A549 (cell line): ENCODE results near the gene CD27. TPM values are rescaled to one million over a fixed set of nuclear protein-coding genes. Genes with fewer than 3 reads are reported as not detected.
"Not testable (repeated sequence)": the region's sequence is repeated elsewhere in the genome, so short reads cannot be mapped to it uniquely, and the experiment has no call there.

Experiments used
- ATAC-seq, 2 experiments: fragments of 200-7000 bp in 1 of 2; fragments of >200 bp in 1 of 2; cut with Nextera tagmentation in 1 of 2; cut with Tn5 transposase in 1 of 2; 3 replicates each; pipeline versions ENCODE4 v1.8.0 to v1.9.1; 2018 to 2020; ENCODE audit warnings: mild to moderate bottlenecking in 1 of 2, moderate library complexity in 1 of 2
- CTCF ChIA-PET: fragments of 300-600 bp; sonication (Branson Sonifier 250); formaldehyde crosslinking; extraction: SDS; loops from one replicate; lab custom pipeline; 2021; ENCODE audit warnings: antibody characterized with exemption, inconsistent platforms; lab: Yijun Ruan, JAX
- POLR2A ChIA-PET: fragments of 350-600 bp; formaldehyde crosslinking; extraction: SDS; loops from one replicate; lab custom pipeline; 2021; ENCODE audit warnings: antibody characterized with exemption, inconsistent platforms; lab: Yijun Ruan, JAX
- DNase-seq, 2 experiments: peaks; one replicate each; pipeline versions ENCODE4 v3.0.0 to v3.0.0-alpha.2; 2011 to 2016; ENCODE audit warnings: low read depth in 1 of 2, low spot score in 1 of 2
- FAIRE-seq: peaks from 2 replicates; lab custom pipeline; 2011; peaks lifted over from hg19 to GRCh38; lab: Jason Lieb, UNC
- H3K27ac ChIP-seq, 2 experiments: fragments of >200 bp; sonication (Bioruptor Twin); formaldehyde crosslinking; 3 replicates each; pipeline ENCODE4 v1.5.1; 2016 to 2017
- H3K4me1 ChIP-seq: fragments of >200 bp; sonication (Bioruptor Twin); formaldehyde crosslinking; 3 replicates; pipeline ENCODE4 v1.6.1; 2016
- H3K4me2 ChIP-seq: fragments of >200 bp; sonication (Bioruptor Twin); formaldehyde crosslinking; 3 replicates; pipeline ENCODE4 v1.6.1; 2016
- H3K4me3 ChIP-seq: fragments of >200 bp; sonication (Bioruptor Twin); formaldehyde crosslinking; 3 replicates; pipeline ENCODE4 v1.5.1; 2016
- H3K9me3 ChIP-seq: fragments of >200 bp; sonication (Bioruptor Twin); formaldehyde crosslinking; 3 replicates; pipeline ENCODE4 v1.6.1; 2016
- CBX2 ChIP-seq: fragments of 200-600 bp; sonication (generic); IDR thresholded peaks from 2 replicates; pipeline ENCODE4 v1.6.1; 2016; ENCODE audit warnings: low read depth, mild to moderate bottlenecking, borderline replicate concordance
- EHMT2 ChIP-seq: fragments of 200-600 bp; sonication (generic); IDR thresholded peaks from 2 replicates; pipeline ENCODE4 v1.6.1; 2016; ENCODE audit warnings: antibody characterized with exemption, low read depth, mild to moderate bottlenecking, moderate library complexity
- EP300 ChIP-seq, 2 experiments: fragments of >200 bp; sonication (Bioruptor Twin); formaldehyde crosslinking; IDR thresholded peaks; 2 replicates in 1 of 2; 3 replicates in 1 of 2; pipeline ENCODE4 v1.6.1; 2016 to 2017
- ESRRA ChIP-seq: fragments of 150-350 bp; IDR thresholded peaks from 2 replicates; pipeline ENCODE4 v1.6.1; 2014; ENCODE audit warnings: mild to moderate bottlenecking, low read length, borderline replicate concordance
- HES2 ChIP-seq: fragments of >200 bp; sonication (Bioruptor Twin); formaldehyde crosslinking; IDR thresholded peaks from 2 replicates; pipeline ENCODE4 v1.6.1; 2016
- HOXA7 ChIP-seq: fragments of 250-450 bp; sonication (Bioruptor Pico); IDR thresholded peaks from 2 replicates; pipeline ENCODE4 v1.5.0; 2020; ENCODE audit warnings: mild to moderate bottlenecking, moderate library complexity
- JUNB ChIP-seq: fragments of >200 bp; sonication (Bioruptor Twin); formaldehyde crosslinking; IDR thresholded peaks from 2 replicates; pipeline ENCODE4 v1.6.1; 2016
- NFE2L2 ChIP-seq: fragments of 150-350 bp; conservative IDR thresholded peaks from 2 replicates; pipeline ENCODE4 v1.6.1; 2014; ENCODE audit warnings: low read length
- RARB ChIP-seq: fragments of 250-450 bp; sonication (Bioruptor Pico); IDR thresholded peaks from 2 replicates; pipeline ENCODE4 v1.8.0; 2021; ENCODE audit warnings: mild to moderate bottlenecking, moderate library complexity
- REST ChIP-seq: fragments of 200-600 bp; sonication (generic); IDR thresholded peaks from 2 replicates; pipeline ENCODE4 v1.6.1; 2016; ENCODE audit warnings: antibody characterized with exemption, mild to moderate bottlenecking, moderate library complexity
- SMC3 ChIP-seq: fragments of >200 bp; sonication (Bioruptor Twin); formaldehyde crosslinking; IDR thresholded peaks from 3 replicates; pipeline ENCODE4 v1.6.1; 2018; ENCODE audit warnings: inconsistent platforms
- ZC3H11A ChIP-seq: fragments of 450-650 bp; IDR thresholded peaks from 2 replicates; pipeline ENCODE4 v1.6.1; 2014; ENCODE audit warnings: antibody characterized with exemption, mild to moderate bottlenecking
- ZFP36 ChIP-seq: fragments of 450-650 bp; IDR thresholded peaks from 2 replicates; pipeline ENCODE4 v1.6.1; 2014; ENCODE audit warnings: borderline replicate concordance; ENCODE audit not compliant: partially characterized antibody
- WGBS: methylation state at CpG from one replicate; pipeline ENCODE4 v1.1.6; 2017; ENCODE audit errors: missing lambda C conversion rate; 5-methylcytosine and 5-hydroxymethylcytosine counted together
- polyA plus RNA-seq, 4 experiments: library from polyadenylated mRNA; depleted of rRNA in 3 of 4; stranded (reverse); fragments of >200 nt; fragmentation: RNase III in 1 of 4; extraction: RNeasy Plus Mini Kit Qiagen cat#74134 plus additional on column Dnase treatment in 1 of 4; gene quantifications; 2 replicates in 3 of 4; 3 replicates in 1 of 4; pipeline ENCODE4 v1.2.3, GENCODE V29; 2011 to 2017

Gene CD27
- polyA plus RNA-seq, 2 of the 4 experiments (the other 2 are of a cell fraction) = not detected

GRCh38 chr12:6465467-6466183, 20.9 kb downstream of the CD27 start (continued):
- TF ChIP-seq REST = no peak
- no peak for TF ChIP-seq EHMT2
- no peak for TF ChIP-seq HES2
- TF ChIP-seq SMC3 = peak; percentile 94
- TF ChIP-seq HOXA7 (CRISPR knock-in tag) = no peak
- TF ChIP-seq, all 56 proteins: peak for 4

GRCh38 chr12:6466184-6466573, 21.4 kb downstream of the CD27 start:
- POLR2A ChIA-PET = interaction anchor here (0.6 to 1.4 kb wide), 6 partner anchors 14 to 140 kb away, joined by 3 to 10 read pairs (median 4); partner anchors contain the start of genes GAPDH, MRPL51 and TAPBPL
- FAIRE-seq (no peak), DNase-seq (no peak)

GRCh38 chr12:6466751-6467150, 22.0 kb downstream of the CD27 start:
- FAIRE-seq, H3K4me3 ChIP-seq, H3K4me2 ChIP-seq, DNase-seq, H3K9me3 ChIP-seq, H3K27ac ChIP-seq, ATAC-seq: not testable (repeated sequence)
- CTCF ChIA-PET = interaction anchor here (1.1 to 4.6 kb wide), 15 partner anchors 12 to 145 kb away, joined by 3 to 121 read pairs (median 29); partner anchors contain the start of genes CD27 and TAPBPL
- WGBS = 95% methylated on average over 4 of the region's 4 CpGs
- peaks cover 36% of the 10 kb centered on the region for H3K4me1 ChIP-seq
- POLR2A ChIA-PET = interaction anchor here (1.4 kb wide), 1 partner anchor 131 kb away, joined by 3 read pairs; no protein-coding TSS in a partner anchor

More at GRCh38 chr12:6466184-6466573, 21.4 kb downstream of the CD27 start:
- H3K4me3 ChIP-seq = no peak overlapping the region
- no peaks in the 10 kb centered on the region for H3K9me3 ChIP-seq
- TF ChIP-seq NFE2L2 (no peak), RARB (no peak), EP300 (IDR thresholded peaks at IDR 0.05) (no peak), ZC3H11A (no peak), ZFP36 (no peak), JUNB (no peak), ESRRA (no peak), CBX2 (no peak)
- TF ChIP-seq, all 56 proteins: peak for 0
- CTCF ChIA-PET = interaction anchor here (0.6 to 3.8 kb wide), 67 partner anchors 10 to 400 kb away, joined by 3 to 121 read pairs (median 7); partner anchors contain the start of genes CD27, GAPDH, LTBR and MRPL51
- Histone ChIP-seq H3K27ac (peak overlapping the region in 1 of 2 experiments; percentile 9; a peak in 1 of 6 replicates), H3K4me1 (peaks cover 31% of the 10 kb centered on the region), H3K4me2 (no peak overlapping the region)
- ATAC-seq = no peak
- 89% methylated on average over 5 of the region's 5 CpGs for WGBS

GRCh38 chr12:6467571-6468282, 23.0 kb downstream of the CD27 start:
- POLR2A ChIA-PET = not testable (repeated sequence)
- peak overlapping the region; percentile 100 for H3K4me2 ChIP-seq
- CTCF ChIA-PET = interaction anchor here (1.0 to 4.6 kb wide), 8 partner anchors 11 to 183 kb away, joined by 3 to 33 read pairs (median 6); no protein-coding TSS in a partner anchor

More at GRCh38 chr12:6467571-6468282, 23.0 kb downstream of the CD27 start:
- Histone ChIP-seq H3K4me1 (peaks cover 42% of the 10 kb centered on the region), H3K27ac (0 out of 6 replicates have a peak overlapping the region, but pooled peaks of 1 of the 2 experiments have one; percentile 7)
- not testable (repeated sequence) for H3K4me3 ChIP-seq, H3K9me3 ChIP-seq, FAIRE-seq, ATAC-seq, DNase-seq
- 96% methylated on average over 9 of the region's 9 CpGs for WGBS
